Fibroblast of mammary gland (primary cell): ENCODE measurements around the gene CHMP2B.
"Not testable (repeated sequence)": the region's sequence is repeated elsewhere in the genome, so short reads cannot be mapped to it uniquely, and the experiment has no call there.

Experiments
- DNase-seq: peaks from one replicate; pipeline ENCODE4 v3.0.0-alpha.2; 2010; ENCODE audit warnings: low read depth
- H3K4me3 ChIP-seq: 2 replicates; pipeline ENCODE4 v1.5.1; 2011; ENCODE audit warnings: low read depth, mild to moderate bottlenecking, low read length, moderate library complexity; ENCODE audit not compliant: control insufficient read depth
- CTCF ChIP-seq: conservative IDR thresholded peaks from 2 replicates; pipeline ENCODE4 v1.5.1; 2011; ENCODE audit warnings: low read depth, low read length, inconsistent platforms; ENCODE audit not compliant: control insufficient read depth, insufficient read depth

Gene CHMP2B

GRCh38 chr3:87287011-87287410, 59.9 kb downstream of the CHMP2B start:
- no peak overlapping the region for H3K4me3 ChIP-seq
- peak; percentile 53 for DNase-seq
- no peak for TF ChIP-seq CTCF

- TF ChIP-seq CTCF: no peak
- no peak for DNase-seq
- H3K4me3 ChIP-seq: no peak overlapping the region
Measured at GRCh38 chr3:87288446-87288845, 61.3 kb downstream of the CHMP2B start.

- TF ChIP-seq CTCF: peak; percentile 55
- no peak overlapping the region for H3K4me3 ChIP-seq
- peak; percentile 45 for DNase-seq
Measured at GRCh38 chr3:87298111-87298718, 71.1 kb downstream of the CHMP2B start.

- not testable (repeated sequence) for DNase-seq, H3K4me3 ChIP-seq
Measured at GRCh38 chr3:87305031-87305430, 77.9 kb downstream of the CHMP2B start.
